ENCODE measurements around the gene ERICH6. TPM values are rescaled to one million over a fixed set of nuclear protein-coding genes. Genes with fewer than 3 reads are reported as not detected.

Gene ERICH6
- total RNA-seq, 1 donor from 2014 or later = not detected

GRCh38 chr3:150734795-150735119, 31.0 kb upstream of the ERICH6 start:
- intact Hi-C loops (cut with DNase I) = no loop called here
- Histone ChIP-seq H3K4me3 (no peak overlapping the region), H3K9me3 (no peaks in the 10 kb centered on the region), H3K27ac (no peak overlapping the region), H3K4me1 (no peaks in the 10 kb centered on the region), H3K27me3 (no peaks in the 10 kb centered on the region), H3K36me3 (no peaks in the 10 kb centered on the region)
- DNase-seq (ENCODE audit: low spot score in 2 of 2) = no peak
- TF ChIP-seq CTCF (IDR thresholded peaks at IDR 0.05) = no peak

GRCh38 chr3:150733936-150734794, 30.4 kb upstream of the ERICH6 start:
- Histone ChIP-seq H3K36me3 (no peaks in the 10 kb centered on the region), H3K4me3 (no peak overlapping the region), H3K4me1 (no peaks in the 10 kb centered on the region), H3K27me3 (no peaks in the 10 kb centered on the region), H3K9me3 (no peaks in the 10 kb centered on the region), H3K27ac (no peak overlapping the region)
- intact Hi-C loops (cut with DNase I) = no loop called here
- DNase-seq (ENCODE audit: low spot score in 2 of 2) = no peak
- TF ChIP-seq CTCF (IDR thresholded peaks at IDR 0.05) = no peak

GRCh38 chr3:150733373-150733935, 29.7 kb upstream of the ERICH6 start:
- TF ChIP-seq CTCF (IDR thresholded peaks at IDR 0.05) = no peak
- H3K36me3 ChIP-seq = no peaks in the 10 kb centered on the region
- intact Hi-C loops (cut with DNase I) = no loop called here
- no peaks in the 10 kb centered on the region for H3K27me3 ChIP-seq
- no peaks in the 10 kb centered on the region for H3K4me1 ChIP-seq
- no peak overlapping the region for H3K27ac ChIP-seq
- no peak overlapping the region for H3K4me3 ChIP-seq
- no peaks in the 10 kb centered on the region for H3K9me3 ChIP-seq
- no peak for DNase-seq (ENCODE audit: low spot score in 2 of 2)

GRCh38 chr3:150729682-150730360, 26.1 kb upstream of the ERICH6 start:
- H3K9me3 ChIP-seq = no peaks in the 10 kb centered on the region
- no peaks in the 10 kb centered on the region for H3K4me1 ChIP-seq
- no peak for DNase-seq (ENCODE audit: low spot score in 2 of 2)
- H3K4me3 ChIP-seq = no peak overlapping the region
- no peaks in the 10 kb centered on the region for H3K27me3 ChIP-seq
- no peak overlapping the region for H3K27ac ChIP-seq
- no peaks in the 10 kb centered on the region for H3K36me3 ChIP-seq
- TF ChIP-seq CTCF (IDR thresholded peaks at IDR 0.05) = no peak
- intact Hi-C loops (cut with DNase I) = loop anchor here (10.0 kb wide), 1 partner anchor 355 kb away; the partner anchor contains the start of gene MED12L

DNA sequence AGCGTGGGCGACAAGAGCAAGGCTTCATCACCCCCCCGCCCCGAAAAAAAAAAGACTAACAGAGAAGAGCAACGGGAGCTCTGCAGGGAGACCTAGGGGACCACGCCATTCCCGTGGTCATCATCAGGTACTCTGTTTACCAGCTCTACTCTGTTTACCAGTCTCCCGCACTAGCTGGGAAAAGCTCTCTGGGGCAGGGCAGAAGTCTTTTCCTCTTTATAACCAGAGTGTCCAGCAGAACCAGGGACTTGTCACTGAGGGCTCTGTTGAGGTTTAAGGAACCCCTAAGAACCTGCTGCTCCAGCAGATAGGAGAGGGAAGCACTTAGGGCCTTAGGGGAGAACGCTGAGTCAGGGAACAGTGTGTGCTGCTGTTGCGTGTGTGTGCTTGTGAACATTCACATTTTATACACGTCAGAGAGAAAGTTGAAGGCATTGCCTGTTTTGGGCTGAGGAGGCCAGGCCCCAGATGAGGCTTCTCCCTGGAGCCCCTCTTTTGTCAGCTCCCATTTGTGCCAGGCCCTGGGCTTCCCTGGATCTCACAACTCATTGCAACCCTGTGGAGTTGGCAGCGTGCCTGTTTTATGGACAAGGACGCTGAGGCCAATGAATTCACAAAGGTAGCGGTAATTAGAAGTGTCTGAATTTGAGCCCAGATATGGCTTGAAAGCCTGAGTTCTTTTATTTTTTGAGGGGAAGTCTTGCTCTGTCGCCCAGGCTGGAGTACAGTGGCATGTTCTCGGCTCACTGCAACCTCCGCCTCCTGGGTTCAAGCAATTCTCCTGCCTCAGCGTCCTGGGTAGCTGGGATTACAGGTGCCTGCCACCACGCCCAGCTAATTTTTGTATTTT, 24.2 kb upstream of the ERICH6 start:
- intact Hi-C loops (cut with DNase I) = loop anchor here (10.0 kb wide), 1 partner anchor 357 kb away; the partner anchor contains the start of gene MED12L
- no peak for TF ChIP-seq CTCF (IDR thresholded peaks at IDR 0.05)
- Histone ChIP-seq H3K9me3 (no peaks in the 10 kb centered on the region), H3K36me3 (no peaks in the 10 kb centered on the region), H3K4me3 (no peak overlapping the region), H3K4me1 (no peaks in the 10 kb centered on the region), H3K27ac (peak overlapping the region in 1 of 2 donors; percentile 31), H3K27me3 (no peaks in the 10 kb centered on the region)
- peak in 1 of 2 donors; percentile 77 for DNase-seq (ENCODE audit: low spot score in 2 of 2)
